A549 (cell line): ENCODE results near the gene DISP3.

Source experiments
- BHLHE40 ChIP-seq: IDR thresholded peaks from 2 replicates; pipeline ENCODE4 v1.6.1; 2012; ENCODE audit warnings: low read depth, low read length, inconsistent platforms
- EP300 ChIP-seq, 2 experiments: fragments of >200 bp; sonication (Bioruptor Twin); formaldehyde crosslinking; IDR thresholded peaks; 2 replicates in 1 of 2; 3 replicates in 1 of 2; pipeline ENCODE4 v1.6.1; 2016 to 2017
- HOXB13 ChIP-seq: fragments of 250-450 bp; sonication (Bioruptor Pico); IDR thresholded peaks from 2 replicates; pipeline ENCODE4 v1.5.0; 2020; ENCODE audit warnings: low read depth, mild to moderate bottlenecking, moderate library complexity
- JUN ChIP-seq, 2 experiments: fragments of >200 bp; sonication (Bioruptor Twin); formaldehyde crosslinking; IDR thresholded peaks; 2 replicates in 1 of 2; 3 replicates in 1 of 2; pipeline ENCODE4 v1.6.1; 2016 to 2017
- MAFK ChIP-seq: fragments of 450-650 bp; IDR thresholded peaks from 2 replicates; pipeline ENCODE4 v1.6.1; 2014; ENCODE audit not compliant: partially characterized antibody
- RAD21 ChIP-seq, 2 experiments: fragments of >200 bp in 1 of 2; sonication (Bioruptor Twin) in 1 of 2; formaldehyde crosslinking in 1 of 2; IDR thresholded peaks in 1 of 2; conservative IDR thresholded peaks in 1 of 2; 2 replicates in 1 of 2; 3 replicates in 1 of 2; pipeline ENCODE4 v1.6.1; 2012 to 2018; ENCODE audit warnings: inconsistent platforms in 1 of 2
- RFX5 ChIP-seq: fragments of 450-650 bp; IDR thresholded peaks from 2 replicates; pipeline ENCODE4 v1.7.1; 2014; ENCODE audit warnings: antibody characterized with exemption, mild to moderate bottlenecking, moderate library complexity
- SMC3 ChIP-seq: fragments of >200 bp; sonication (Bioruptor Twin); formaldehyde crosslinking; IDR thresholded peaks from 3 replicates; pipeline ENCODE4 v1.6.1; 2018; ENCODE audit warnings: inconsistent platforms
- ZSCAN20 ChIP-seq: fragments of 250-450 bp; sonication (Bioruptor Pico); IDR thresholded peaks from 2 replicates; pipeline ENCODE4 v1.8.0; 2022; ENCODE audit warnings: mild to moderate bottlenecking, moderate library complexity
- TF ChIP-seq, protein P1 (sequence below): fragments of >200 bp; sonication (Bioruptor Twin); formaldehyde crosslinking; IDR thresholded peaks from 3 replicates; pipeline ENCODE4 v1.5.1; 2016
- TF ChIP-seq, protein P2 (sequence below): fragments of >200 bp; sonication (Bioruptor Twin); formaldehyde crosslinking; IDR thresholded peaks from 3 replicates; pipeline ENCODE4 v1.6.1; 2016

DNA sequence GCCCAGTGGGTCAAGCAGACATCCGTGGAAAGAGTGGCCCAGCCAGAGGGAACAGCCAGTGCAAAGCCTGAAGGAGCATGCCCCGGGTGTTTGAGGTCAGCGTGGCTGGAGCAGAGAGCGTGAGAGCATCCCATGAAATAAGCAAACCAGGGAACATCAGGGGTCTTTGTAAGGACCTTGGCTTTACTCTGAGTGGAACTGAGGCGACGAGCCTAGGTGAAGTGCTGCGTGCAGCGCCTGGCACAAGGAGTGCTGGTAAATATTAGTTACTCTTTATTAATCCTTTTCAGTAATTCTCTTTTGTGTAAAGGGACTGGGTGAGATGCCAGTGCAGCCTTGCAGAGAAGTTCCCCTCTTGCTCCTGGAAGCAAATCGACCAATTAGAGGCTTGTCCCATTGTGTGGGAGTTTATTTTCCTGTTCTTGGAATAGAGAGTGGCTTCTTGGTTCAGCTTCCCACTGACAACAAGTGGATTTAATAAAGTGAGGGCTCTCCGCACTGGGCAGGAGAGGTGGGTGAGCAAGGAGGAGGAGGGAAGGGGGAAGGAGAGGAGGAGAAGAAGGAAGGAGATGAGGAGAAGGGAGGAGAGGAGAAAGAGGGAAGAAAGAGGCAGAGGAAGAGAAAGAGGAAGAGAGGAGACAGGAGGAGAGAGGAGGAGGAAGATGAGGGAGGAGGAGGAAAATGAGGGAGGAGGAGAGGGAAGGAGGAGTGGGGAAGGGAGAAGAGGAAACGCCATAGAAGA is 37.6 kb upstream of the DISP3 start:
- TF ChIP-seq, protein P1, sequence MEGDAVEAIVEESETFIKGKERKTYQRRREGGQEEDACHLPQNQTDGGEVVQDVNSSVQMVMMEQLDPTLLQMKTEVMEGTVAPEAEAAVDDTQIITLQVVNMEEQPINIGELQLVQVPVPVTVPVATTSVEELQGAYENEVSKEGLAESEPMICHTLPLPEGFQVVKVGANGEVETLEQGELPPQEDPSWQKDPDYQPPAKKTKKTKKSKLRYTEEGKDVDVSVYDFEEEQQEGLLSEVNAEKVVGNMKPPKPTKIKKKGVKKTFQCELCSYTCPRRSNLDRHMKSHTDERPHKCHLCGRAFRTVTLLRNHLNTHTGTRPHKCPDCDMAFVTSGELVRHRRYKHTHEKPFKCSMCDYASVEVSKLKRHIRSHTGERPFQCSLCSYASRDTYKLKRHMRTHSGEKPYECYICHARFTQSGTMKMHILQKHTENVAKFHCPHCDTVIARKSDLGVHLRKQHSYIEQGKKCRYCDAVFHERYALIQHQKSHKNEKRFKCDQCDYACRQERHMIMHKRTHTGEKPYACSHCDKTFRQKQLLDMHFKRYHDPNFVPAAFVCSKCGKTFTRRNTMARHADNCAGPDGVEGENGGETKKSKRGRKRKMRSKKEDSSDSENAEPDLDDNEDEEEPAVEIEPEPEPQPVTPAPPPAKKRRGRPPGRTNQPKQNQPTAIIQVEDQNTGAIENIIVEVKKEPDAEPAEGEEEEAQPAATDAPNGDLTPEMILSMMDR = no peak
- TF ChIP-seq RFX5 (no peak), JUN (IDR thresholded peaks at IDR 0.05) (no peak), RAD21 (conservative IDR thresholded peaks at IDR 0.05 in 1 of 2, IDR thresholded peaks at IDR 0.05 in 1 of 2) (no peak), SMC3 (no peak), MAFK (no peak), BHLHE40 (no peak), HOXB13 (CRISPR knock-in tag) (no peak), EP300 (IDR thresholded peaks at IDR 0.05) (no peak), ZSCAN20 (no peak)
- TF ChIP-seq, protein P2, sequence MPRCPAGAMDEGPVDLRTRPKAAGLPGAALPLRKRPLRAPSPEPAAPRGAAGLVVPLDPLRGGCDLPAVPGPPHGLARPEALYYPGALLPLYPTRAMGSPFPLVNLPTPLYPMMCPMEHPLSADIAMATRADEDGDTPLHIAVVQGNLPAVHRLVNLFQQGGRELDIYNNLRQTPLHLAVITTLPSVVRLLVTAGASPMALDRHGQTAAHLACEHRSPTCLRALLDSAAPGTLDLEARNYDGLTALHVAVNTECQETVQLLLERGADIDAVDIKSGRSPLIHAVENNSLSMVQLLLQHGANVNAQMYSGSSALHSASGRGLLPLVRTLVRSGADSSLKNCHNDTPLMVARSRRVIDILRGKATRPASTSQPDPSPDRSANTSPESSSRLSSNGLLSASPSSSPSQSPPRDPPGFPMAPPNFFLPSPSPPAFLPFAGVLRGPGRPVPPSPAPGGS = no peak
